B cell (primary cell): Measurements from ENCODE around the gene DHX15.

ENCODE experiments used
- CTCF ChIP-seq: fragments of 200-600 bp; IDR thresholded peaks from one replicate; pipeline ENCODE4 v1.8.0; 2022; ENCODE audit warnings: antibody characterized with exemption, mild to moderate bottlenecking
- EZH2 ChIP-seq: IDR thresholded peaks from 2 replicates; pipeline ENCODE4 v1.6.1; 2012; ENCODE audit warnings: borderline replicate concordance, low read depth, mild to moderate bottlenecking, moderate library complexity, low read length; ENCODE audit not compliant: insufficient read depth, poor library complexity, severe bottlenecking

- no peak for TF ChIP-seq CTCF
- no peak for TF ChIP-seq EZH2
These were observed 62.8 kb downstream of the DHX15 start for GRCh38 chr4:24521544-24521943.
